SK-N-SH treated with all-trans-retinoic acid at 6 μM for 48 hours (cell line): ENCODE measurements around the gene BAG3.

Experiments used
- GLIS3 ChIP-seq: fragments of 250-450 bp; sonication (Bioruptor Pico); IDR thresholded peaks from 2 replicates; pipeline ENCODE4 v1.5.0; 2020; ENCODE audit warnings: mild to moderate bottlenecking, moderate library complexity
- POU6F1 ChIP-seq: fragments of 250-450 bp; sonication (Bioruptor Pico); IDR thresholded peaks from 2 replicates; pipeline ENCODE4 v1.8.0; 2021; ENCODE audit warnings: low read depth, mild to moderate bottlenecking, moderate library complexity, borderline replicate concordance
- RARB ChIP-seq: fragments of 250-450 bp; sonication (Bioruptor Pico); IDR thresholded peaks from 2 replicates; pipeline ENCODE4 v1.8.0; 2021; ENCODE audit warnings: mild to moderate bottlenecking, moderate library complexity
- ZFP3 ChIP-seq: fragments of 250-450 bp; sonication (Bioruptor Pico); IDR thresholded peaks from 2 replicates; pipeline ENCODE4 v1.5.0; 2020; ENCODE audit warnings: mild to moderate bottlenecking, moderate library complexity

DNA sequence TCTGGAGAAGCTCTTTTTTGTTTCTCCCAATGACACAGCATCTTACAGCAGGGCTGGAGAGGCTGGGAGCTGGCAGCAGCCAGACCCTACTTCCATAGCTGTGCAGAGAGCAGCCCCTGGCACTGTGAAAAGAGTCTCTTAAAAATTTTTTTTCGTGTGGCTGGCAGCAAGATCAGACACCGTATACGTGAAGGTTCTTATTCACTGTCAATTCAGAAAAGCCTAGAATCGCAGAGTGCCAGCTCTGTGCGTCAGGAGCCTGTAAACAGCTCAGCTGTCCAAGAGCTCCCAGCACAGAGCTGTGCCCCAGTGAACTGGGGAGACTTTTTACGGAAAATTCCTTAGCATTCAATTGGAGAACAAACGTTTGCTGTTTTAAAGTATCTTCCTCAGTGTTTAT, 6.5 kb downstream of the BAG3 start:
- TF ChIP-seq GLIS3 (CRISPR knock-in tag) (no peak), POU6F1 (CRISPR knock-in tag) (no peak), RARB (CRISPR knock-in tag) (no peak), ZFP3 (CRISPR knock-in tag) (no peak)
